ENCODE data around the gene USP33. TPM values are rescaled to one million over a fixed set of nuclear protein-coding genes. Genes with fewer than 3 reads are reported as not detected.
A peak's percentile ranks its signal among the peaks of the same experiment; 100 is the strongest.

Gene USP33
- polyA plus RNA-seq, 2 of the 4 experiments (the other 2 are of a cell fraction), result 22.9 to 49.5 TPM

DNA sequence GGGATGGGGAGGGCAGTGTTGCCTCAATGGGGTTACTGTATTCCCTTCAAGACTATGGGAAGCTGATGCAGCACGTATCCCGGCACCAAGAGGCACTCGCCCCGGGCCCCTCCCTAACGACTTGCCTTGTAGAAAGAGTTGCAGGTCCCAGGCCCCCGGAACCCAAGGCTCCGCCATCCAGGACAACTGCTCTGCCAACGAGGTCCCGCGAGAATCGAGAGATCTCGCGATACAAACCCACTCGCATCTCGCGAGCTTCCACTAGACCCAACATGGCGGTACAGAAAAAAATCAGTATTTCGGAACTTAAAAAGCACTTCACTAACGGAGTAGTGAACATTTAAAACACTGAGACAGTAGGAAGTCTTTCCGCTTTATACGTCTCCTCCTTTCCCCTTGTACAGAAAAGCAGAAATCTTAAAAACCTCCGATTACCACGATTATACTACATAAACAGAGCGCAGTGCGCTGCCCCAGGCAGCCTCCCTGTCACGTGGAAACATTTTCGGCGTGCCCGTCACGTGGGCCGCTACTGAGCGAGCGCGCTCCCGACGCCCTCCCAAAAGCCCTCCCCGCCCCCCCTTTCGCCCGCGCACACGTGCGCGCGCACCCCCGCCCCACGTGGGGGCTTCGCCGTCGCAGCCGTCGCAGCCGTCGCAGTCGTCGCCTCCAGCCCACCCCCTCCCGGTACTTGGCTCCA is 77.0 kb downstream of the USP33 start, which contains the start of gene ZZZ3:
TSS of gene ZZZ3 (minus strand) at position 199 of the 700 bp plus-strand sequence. CDS start 49,304 bp downstream, outside the sequence.
- peak; percentile 75 to 88 for ATAC-seq
- peaks cover 45% of the 10 kb centered on the region for H3K4me1 ChIP-seq
- DNase-seq (ENCODE audit: low read depth in 1 of 2, low spot score in 1 of 2), result peak; percentile 59 to 93
- ChIA-PET CTCF (interaction anchor here (0.7 to 2.6 kb wide), 14 partner anchors 9 to 445 kb away, joined by 3 to 10 read pairs (median 4); partner anchors contain the start of gene AK5), POLR2A (interaction anchor here (0.5 to 2.2 kb wide), 7 partner anchors 11 to 1542 kb away, joined by 3 to 16 read pairs (median 4); no protein-coding TSS in a partner anchor)
- no peak for FAIRE-seq
- 2% methylated on average over 27 of the region's 56 CpGs for WGBS (ENCODE audit: missing lambda C conversion rate)
- peak within 1 kb of the TSS; percentile 94 for H3K4me2 ChIP-seq
- peak within 1 kb of the TSS; percentile 87 to 100 for H3K27ac ChIP-seq
- H3K4me3 ChIP-seq, result peak within 1 kb of the TSS; percentile 81
- no peaks in the 10 kb centered on the region for H3K9me3 ChIP-seq
- TF ChIP-seq, protein P1, sequence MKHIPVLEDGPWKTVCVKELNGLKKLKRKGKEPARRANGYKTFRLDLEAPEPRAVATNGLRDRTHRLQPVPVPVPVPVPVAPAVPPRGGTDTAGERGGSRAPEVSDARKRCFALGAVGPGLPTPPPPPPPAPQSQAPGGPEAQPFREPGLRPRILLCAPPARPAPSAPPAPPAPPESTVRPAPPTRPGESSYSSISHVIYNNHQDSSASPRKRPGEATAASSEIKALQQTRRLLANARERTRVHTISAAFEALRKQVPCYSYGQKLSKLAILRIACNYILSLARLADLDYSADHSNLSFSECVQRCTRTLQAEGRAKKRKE (CRISPR knock-in tag; IDR thresholded peaks at IDR 0.05; ENCODE audit: low read depth), result no peak
- TF ChIP-seq CHD4 (IDR thresholded peaks at IDR 0.05; ENCODE audit: borderline replicate concordance) (no peak), CEBPB (IDR thresholded peaks at IDR 0.05) (no peak), CHD2 (IDR thresholded peaks at IDR 0.05; ENCODE audit: low read length, partially characterized antibody) (peak; percentile 98), FOXS1 (CRISPR knock-in tag; IDR thresholded peaks at IDR 0.05) (no peak), ZC3H11A (IDR thresholded peaks at IDR 0.05) (no peak), BHLHE40 (IDR thresholded peaks at IDR 0.05; ENCODE audit: low read depth, low read length) (peak; percentile 55), GATA3 (IDR thresholded peaks at IDR 0.05; ENCODE audit: borderline replicate concordance) (peak; percentile 88), NPAS2 (CRISPR knock-in tag; IDR thresholded peaks at IDR 0.05; ENCODE audit: borderline replicate concordance) (peak; percentile 79; the same call in 1 of the 2 replicates), EP300 (IDR thresholded peaks at IDR 0.05) (no peak), EHF (CRISPR knock-in tag; IDR thresholded peaks at IDR 0.05) (no peak), HEYL (CRISPR knock-in tag; IDR thresholded peaks at IDR 0.05) (no peak), PHF8 (IDR thresholded peaks at IDR 0.05; ENCODE audit: borderline replicate concordance, low read depth) (peak; percentile 49; the same call in 1 of the 2 replicates), RNF2 (IDR thresholded peaks at IDR 0.05; ENCODE audit: borderline replicate concordance, low read depth) (no peak), HOXB13 (CRISPR knock-in tag; IDR thresholded peaks at IDR 0.05; ENCODE audit: low read depth) (no peak), ZFP36 (IDR thresholded peaks at IDR 0.05; ENCODE audit: borderline replicate concordance, partially characterized antibody) (no peak), EHMT2 (IDR thresholded peaks at IDR 0.05; ENCODE audit: low read depth) (no peak), RCOR1 (IDR thresholded peaks at IDR 0.05; ENCODE audit: low read depth, low read length) (no peak), ZSCAN20 (CRISPR knock-in tag; IDR thresholded peaks at IDR 0.05) (no peak), JUN (IDR thresholded peaks at IDR 0.05) (peak; percentile 10 to 63; a peak in 3 of 5 replicates), NR3C1 (IDR thresholded peaks at IDR 0.05) (no peak), FOSL2 (IDR thresholded peaks at IDR 0.05) (no peak), FOSL2 (CRISPR knock-in tag; IDR thresholded peaks at IDR 0.05) (no peak), MYC (IDR thresholded peaks at IDR 0.05; ENCODE audit: borderline replicate concordance, low read length) (no peak), KDM5A (IDR thresholded peaks at IDR 0.05) (peak; percentile 85), REST (IDR thresholded peaks at IDR 0.05) (peak; percentile 99), CBX8 (IDR thresholded peaks at IDR 0.05) (no peak), MAX (IDR thresholded peaks at IDR 0.05) (peak; percentile 86), NFE2L2 (conservative IDR thresholded peaks at IDR 0.05; ENCODE audit: low read length) (no peak), POLR2A (IDR thresholded peaks at IDR 0.05; ENCODE audit: low read length) (peak; percentile 32; the same call in 1 of the 2 replicates), BCL3 (IDR thresholded peaks at IDR 0.05) (0 out of 3 replicates have a peak, but pooled peaks have one; percentile 50)
- TF ChIP-seq, protein P2, sequence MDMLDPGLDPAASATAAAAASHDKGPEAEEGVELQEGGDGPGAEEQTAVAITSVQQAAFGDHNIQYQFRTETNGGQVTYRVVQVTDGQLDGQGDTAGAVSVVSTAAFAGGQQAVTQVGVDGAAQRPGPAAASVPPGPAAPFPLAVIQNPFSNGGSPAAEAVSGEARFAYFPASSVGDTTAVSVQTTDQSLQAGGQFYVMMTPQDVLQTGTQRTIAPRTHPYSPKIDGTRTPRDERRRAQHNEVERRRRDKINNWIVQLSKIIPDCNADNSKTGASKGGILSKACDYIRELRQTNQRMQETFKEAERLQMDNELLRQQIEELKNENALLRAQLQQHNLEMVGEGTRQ (IDR thresholded peaks at IDR 0.05), result peak; percentile 98
- TF ChIP-seq, protein P3, sequence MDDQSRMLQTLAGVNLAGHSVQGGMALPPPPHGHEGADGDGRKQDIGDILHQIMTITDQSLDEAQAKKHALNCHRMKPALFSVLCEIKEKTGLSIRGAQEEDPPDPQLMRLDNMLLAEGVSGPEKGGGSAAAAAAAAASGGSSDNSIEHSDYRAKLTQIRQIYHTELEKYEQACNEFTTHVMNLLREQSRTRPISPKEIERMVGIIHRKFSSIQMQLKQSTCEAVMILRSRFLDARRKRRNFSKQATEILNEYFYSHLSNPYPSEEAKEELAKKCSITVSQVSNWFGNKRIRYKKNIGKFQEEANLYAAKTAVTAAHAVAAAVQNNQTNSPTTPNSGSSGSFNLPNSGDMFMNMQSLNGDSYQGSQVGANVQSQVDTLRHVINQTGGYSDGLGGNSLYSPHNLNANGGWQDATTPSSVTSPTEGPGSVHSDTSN (IDR thresholded peaks at IDR 0.05), result no peak
- TF ChIP-seq, protein P4, sequence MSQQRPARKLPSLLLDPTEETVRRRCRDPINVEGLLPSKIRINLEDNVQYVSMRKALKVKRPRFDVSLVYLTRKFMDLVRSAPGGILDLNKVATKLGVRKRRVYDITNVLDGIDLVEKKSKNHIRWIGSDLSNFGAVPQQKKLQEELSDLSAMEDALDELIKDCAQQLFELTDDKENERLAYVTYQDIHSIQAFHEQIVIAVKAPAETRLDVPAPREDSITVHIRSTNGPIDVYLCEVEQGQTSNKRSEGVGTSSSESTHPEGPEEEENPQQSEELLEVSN (IDR thresholded peaks at IDR 0.05; ENCODE audit: borderline replicate concordance, low read depth), result no peak
